A673 (cell line): Measurements from ENCODE around the gene THAP4. TPM values are rescaled to one million over a fixed set of nuclear protein-coding genes. Genes with fewer than 3 reads are reported as not detected.

Experiments used
- BruUV-seq: library from RNA; stranded (reverse); fragments of 400-500 nt; replicated peaks from 2 replicates; lab custom pipeline; 2021; lab: Mats Ljungman, UMichigan
- CTCF ChIA-PET: fragments of 300-600 bp; sonication (Branson Sonifier 250); formaldehyde crosslinking; loops from one replicate; lab custom pipeline; 2022; ENCODE audit warnings: antibody characterized with exemption; lab: Charles Lee
- POLR2A ChIA-PET: fragments of 300-600 bp; sonication (Branson Sonifier 250); formaldehyde crosslinking; loops from one replicate; lab custom pipeline; 2022; ENCODE audit warnings: antibody characterized with exemption; ENCODE audit not compliant: low non-redundant PET; lab: Charles Lee
- DNase-seq: peaks from one replicate; pipeline ENCODE4 v3.0.0-alpha.2; 2015; ENCODE audit warnings: low spot score
- H3K27ac ChIP-seq: fragments of 200-600 bp; sonication (generic); 2 replicates; pipeline ENCODE4 v1.5.1; 2016; ENCODE audit warnings: mixed run types, low read depth, mild to moderate bottlenecking, mixed read lengths, antibody characterized with exemption, low read length; ENCODE audit not compliant: poor library complexity, severe bottlenecking
- H3K27me3 ChIP-seq: fragments of 200-600 bp; sonication (generic); replicated peaks from 2 replicates; pipeline ENCODE4 v1.6.1; 2017; ENCODE audit warnings: mixed run types, low read depth, mild to moderate bottlenecking, mixed read lengths, antibody characterized with exemption, low read length; ENCODE audit not compliant: insufficient read depth, poor library complexity
- H3K36me3 ChIP-seq: fragments of 200-600 bp; sonication (generic); 2 replicates; pipeline ENCODE4 v1.6.1; 2016; ENCODE audit warnings: mixed run types, mild to moderate bottlenecking, mixed read lengths, antibody characterized with exemption, low read length; ENCODE audit not compliant: insufficient read depth, poor library complexity, severe bottlenecking
- H3K4me1 ChIP-seq: fragments of 200-600 bp; sonication (generic); 2 replicates; pipeline ENCODE4 v1.6.1; 2017; ENCODE audit warnings: mixed run types, mild to moderate bottlenecking, mixed read lengths, antibody characterized with exemption, low read length; ENCODE audit not compliant: insufficient read depth, poor library complexity, severe bottlenecking
- H3K4me3 ChIP-seq: fragments of 200-600 bp; sonication (generic); 2 replicates; pipeline ENCODE4 v1.5.1; 2016; ENCODE audit warnings: low read depth, mixed run types, mild to moderate bottlenecking, mixed read lengths, low read length; ENCODE audit not compliant: poor library complexity, severe bottlenecking
- H3K9me3 ChIP-seq: fragments of 200-600 bp; sonication (generic); 2 replicates; pipeline ENCODE4 v1.6.1; 2016; ENCODE audit warnings: mixed run types, low read depth, mild to moderate bottlenecking, mixed read lengths, antibody characterized with exemption, low read length; ENCODE audit not compliant: poor library complexity, severe bottlenecking
- CTCF ChIP-seq: fragments of 300-800, 200-600 bp; sonication (generic); conservative IDR thresholded peaks from 2 replicates; pipeline ENCODE4 v1.5.1; 2017; ENCODE audit warnings: low read depth, mild to moderate bottlenecking, antibody characterized with exemption, low read length, moderate library complexity, mixed read lengths
- EZH2 ChIP-seq: fragments of 200-600 bp; sonication (generic); IDR thresholded peaks from 2 replicates; pipeline ENCODE4 v1.6.1; 2017; ENCODE audit warnings: borderline replicate concordance, low read depth, mild to moderate bottlenecking, mixed read lengths, antibody characterized with exemption, low read length; ENCODE audit not compliant: poor library complexity, severe bottlenecking
- intact Hi-C: fragments of 100-400 bp; cut with micrococcal nuclease; formaldehyde crosslinking; loops from one replicate; pipeline ENCODE4 v1.10.0; 2022; ENCODE audit not compliant: unreplicated experiment
- total RNA-seq: library from RNA; stranded (reverse); gene quantifications from 2 replicates; pipeline ENCODE4 v1.2.3, GENCODE V29; 2021

Gene THAP4
- total RNA-seq, 1 experiment from 2014 or later, result 82.0 TPM

DNA sequence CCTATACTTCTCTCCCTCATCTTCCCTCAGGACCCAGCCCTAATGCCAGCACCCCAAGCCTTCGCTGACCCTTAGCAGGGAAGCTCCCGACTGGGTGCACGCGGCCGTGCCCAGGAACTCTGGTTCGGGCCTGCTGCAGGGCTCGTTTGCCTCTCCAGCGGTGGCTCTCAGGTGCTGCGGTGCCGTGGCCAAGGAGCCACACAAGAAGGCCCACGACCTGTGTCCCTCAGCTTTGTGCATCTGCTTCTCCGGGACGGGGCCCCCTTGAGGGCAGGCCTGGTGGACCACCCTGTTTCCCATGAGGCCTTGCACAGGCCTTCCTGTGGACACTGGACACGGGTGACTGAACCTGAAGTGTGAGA lies 60.7 kb downstream of the THAP4 start:
- Histone ChIP-seq H3K27me3 (no peaks in the 10 kb centered on the region), H3K36me3 (no peaks in the 10 kb centered on the region), H3K4me3 (no peak overlapping the region), H3K9me3 (no peaks in the 10 kb centered on the region), H3K4me1 (peaks cover 3% of the 10 kb centered on the region), H3K27ac (no peak overlapping the region)
- no TSS peak for BruUV-seq
- CTCF ChIA-PET, result no interaction called here
- intact Hi-C loops, result no loop called here
- DNase-seq, result no peak
- POLR2A ChIA-PET, result no interaction called here
- TF ChIP-seq CTCF (no peak), EZH2 (no peak)

GRCh38 chr2:241575624-241576292 lies 61.2 kb downstream of the THAP4 start:
- no peaks in the 10 kb centered on the region for H3K36me3 ChIP-seq
- H3K4me1 ChIP-seq, result peaks cover 3% of the 10 kb centered on the region
- CTCF ChIA-PET, result no interaction called here
- no peak overlapping the region for H3K4me3 ChIP-seq
- no peaks in the 10 kb centered on the region for H3K27me3 ChIP-seq
- TF ChIP-seq EZH2 (no peak), CTCF (no peak)
- H3K9me3 ChIP-seq, result no peaks in the 10 kb centered on the region
- POLR2A ChIA-PET, result no interaction called here
- DNase-seq, result no peak
- BruUV-seq, result no TSS peak
- intact Hi-C loops, result no loop called here
- no peak overlapping the region for H3K27ac ChIP-seq

DNA sequence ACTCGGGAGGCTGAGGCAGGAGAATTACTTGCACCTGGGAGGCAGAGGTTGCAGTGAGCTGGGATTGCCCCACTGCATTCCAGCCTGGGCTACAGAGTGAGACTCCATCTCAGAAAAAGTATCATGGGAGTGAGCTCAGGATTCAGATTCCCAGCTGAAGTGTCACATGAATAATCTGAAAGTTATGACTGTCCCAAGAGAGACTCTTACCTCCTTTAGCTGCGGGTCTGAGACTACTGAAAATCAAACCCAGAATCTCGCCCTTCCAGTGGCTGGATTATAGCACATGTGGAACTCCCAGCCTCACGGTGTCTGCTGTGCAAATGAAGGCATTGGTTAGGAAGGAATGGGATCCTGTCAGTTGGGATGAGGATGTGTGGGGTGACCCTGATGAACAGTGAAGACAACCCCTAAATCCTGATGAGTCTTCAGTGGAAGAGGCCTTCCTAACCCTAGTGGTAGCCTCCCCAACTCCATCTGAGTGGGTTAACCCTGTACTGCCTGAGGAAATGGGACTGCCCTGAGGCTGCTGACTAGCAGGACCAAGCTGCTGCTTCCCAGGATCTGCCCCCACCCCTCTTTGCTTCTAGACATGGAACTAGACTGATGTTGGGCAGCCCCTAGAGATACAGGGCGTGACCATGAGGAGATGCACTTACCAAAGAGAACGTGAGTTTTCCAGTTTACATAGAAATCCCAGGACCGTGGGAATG lies 61.9 kb downstream of the THAP4 start:
- Histone ChIP-seq H3K27ac (no peak overlapping the region), H3K4me1 (peaks cover 3% of the 10 kb centered on the region), H3K36me3 (no peaks in the 10 kb centered on the region), H3K27me3 (no peaks in the 10 kb centered on the region), H3K4me3 (no peak overlapping the region), H3K9me3 (no peaks in the 10 kb centered on the region)
- BruUV-seq, result no TSS peak
- DNase-seq, result no peak
- TF ChIP-seq EZH2, result no peak
- TF ChIP-seq CTCF, result no peak
- ChIA-PET POLR2A (no interaction called here), CTCF (no interaction called here)
- intact Hi-C loops, result no loop called here
